Measurements from ENCODE around the gene HIC2.
"Not testable (repeated sequence)": the region's sequence is repeated elsewhere in the genome, so short reads cannot be mapped to it uniquely, and the experiment has no call there.

HIC2 gene

DNA sequence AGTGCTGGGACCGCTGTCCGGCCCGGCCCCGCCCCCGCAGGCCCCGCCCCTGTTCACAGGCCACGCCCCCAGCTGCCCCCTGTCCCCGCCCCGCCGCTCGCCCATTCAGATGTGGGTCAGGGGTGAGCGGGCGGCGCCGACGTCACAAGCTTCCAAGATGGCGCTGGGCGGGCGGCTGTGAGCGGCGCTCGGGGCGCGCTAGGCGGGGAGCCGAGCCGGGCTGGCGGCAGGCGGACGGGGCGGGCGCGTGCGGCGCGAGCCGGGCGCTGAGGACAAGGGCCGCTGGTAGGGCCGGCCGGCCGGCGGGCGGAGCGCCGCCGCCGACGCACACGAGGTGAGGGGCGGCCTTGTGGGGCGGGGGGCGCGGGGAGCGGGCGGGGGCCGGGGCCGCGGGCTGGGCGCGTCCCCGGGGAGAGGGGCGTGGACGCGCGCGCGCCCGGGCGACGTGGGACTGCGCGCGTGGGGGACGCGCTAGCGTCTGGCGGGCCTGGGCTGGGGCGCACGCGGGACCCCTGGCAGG, at the start of gene HIC2:
HIC2 (plus strand) TSS at position 145 of the 520 bp plus-strand sequence. CDS start 25,461 bp downstream, outside the sequence.
- DNase-seq = not testable (repeated sequence)

GRCh38 chr22:21368603-21369310, 48.4 kb upstream of the HIC2 start:
- DNase-seq = not testable (repeated sequence)

DNA sequence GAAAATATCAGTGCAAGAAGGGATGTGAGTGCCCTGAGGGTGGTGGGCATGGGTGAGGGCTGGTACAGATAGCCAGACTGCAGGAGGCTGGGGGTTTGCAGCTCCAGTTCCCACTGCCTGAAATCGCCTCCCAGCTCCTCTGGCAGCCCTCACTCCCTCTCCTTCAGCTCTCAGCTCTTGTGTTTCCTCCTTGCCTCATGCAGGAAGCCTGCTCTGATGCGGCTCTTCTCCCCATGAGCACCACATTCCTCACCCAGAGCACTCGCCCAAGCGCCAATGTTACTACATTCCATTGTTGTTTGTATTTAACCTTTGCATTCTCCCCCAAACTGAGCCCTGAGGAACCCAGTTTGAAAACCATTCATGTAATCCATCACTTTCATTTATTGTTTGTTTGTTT, 41.3 kb upstream of the HIC2 start:
- DNase-seq = not testable (repeated sequence)

DNA sequence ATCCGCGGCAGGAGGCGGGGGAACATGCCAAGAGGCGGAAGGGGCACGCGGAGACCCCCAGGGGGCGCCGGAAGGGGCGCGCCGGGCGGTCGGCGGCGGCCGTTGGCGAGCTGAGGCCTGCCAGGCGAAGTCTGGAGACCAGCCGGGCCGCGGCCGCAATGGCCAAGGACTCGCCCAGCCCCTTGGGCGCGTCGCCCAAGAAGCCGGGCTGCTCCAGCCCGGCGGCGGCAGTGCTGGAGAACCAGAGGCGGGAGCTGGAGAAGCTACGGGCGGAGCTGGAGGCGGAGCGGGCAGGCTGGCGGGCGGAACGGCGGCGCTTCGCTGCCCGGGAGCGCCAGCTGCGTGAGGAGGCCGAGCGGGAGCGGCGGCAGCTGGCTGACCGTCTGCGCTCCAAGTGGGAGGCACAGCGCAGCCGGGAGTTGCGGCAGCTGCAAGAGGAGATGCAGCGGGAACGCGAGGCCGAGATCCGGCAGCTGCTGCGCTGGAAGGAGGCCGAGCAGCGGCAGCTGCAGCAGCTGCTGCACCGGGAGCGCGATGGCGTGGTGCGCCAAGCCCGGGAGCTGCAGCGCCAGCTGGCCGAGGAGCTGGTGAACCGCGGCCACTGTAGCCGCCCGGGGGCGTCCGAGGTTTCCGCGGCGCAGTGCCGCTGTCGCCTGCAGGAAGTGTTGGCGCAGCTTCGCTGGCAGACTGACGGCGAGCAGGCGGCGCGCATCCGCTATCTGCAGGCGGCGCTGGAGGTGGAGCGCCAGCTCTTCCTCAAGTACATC, 33.3 kb upstream of the HIC2 start, which contains the start of gene RIMBP3B:
RIMBP3B (plus strand) TSS at position 51 of the 767 bp plus-strand sequence; CDS start at position 159, 108 bp downstream.
- not testable (repeated sequence) for DNase-seq

GRCh38 chr22:21384468-21385357, 32.5 kb upstream of the HIC2 start:
- not testable (repeated sequence) for DNase-seq

DNA sequence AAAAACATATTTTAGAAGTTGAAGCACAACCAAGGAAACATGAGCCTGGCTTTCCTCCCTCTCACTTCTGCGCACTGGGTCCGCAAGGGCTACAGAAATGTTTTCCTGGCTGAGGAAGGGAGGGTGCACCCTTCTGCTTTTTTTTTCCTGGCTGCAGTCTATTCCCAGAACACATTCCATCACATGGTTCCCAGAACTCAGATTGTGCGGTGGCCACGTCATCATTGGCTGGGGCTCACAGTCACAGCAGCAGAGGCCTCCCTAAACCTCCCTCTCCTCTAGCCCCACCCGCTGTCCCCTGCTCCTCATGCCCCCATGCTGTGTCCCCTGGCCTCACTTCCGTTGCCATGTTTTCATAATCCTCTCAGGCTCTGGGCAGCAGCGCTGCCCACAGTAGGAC, 27.7 kb upstream of the HIC2 start:
- not testable (repeated sequence) for DNase-seq

DNA sequence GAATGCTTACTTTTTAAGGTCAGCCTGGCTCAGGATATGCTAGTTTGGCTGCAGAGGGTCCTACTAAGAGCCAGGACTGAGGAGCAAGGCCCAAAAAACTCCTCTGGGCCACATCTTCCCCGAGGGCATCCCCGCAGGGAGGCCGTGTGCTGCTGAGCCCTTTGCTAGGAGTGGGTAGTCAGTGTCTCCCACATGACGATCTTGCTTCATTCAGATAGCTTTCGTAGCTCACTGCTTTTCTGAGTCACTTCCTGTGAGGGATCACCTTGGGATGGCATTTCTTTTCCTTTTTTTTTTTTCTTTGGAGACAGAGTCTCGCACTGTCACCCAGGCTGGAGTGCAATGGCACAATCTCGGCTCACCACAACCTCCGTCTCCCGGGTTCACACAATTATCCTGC, 27.2 kb upstream of the HIC2 start:
- not testable (repeated sequence) for DNase-seq

GRCh38 chr22:21394613-21395012, 22.6 kb upstream of the HIC2 start:
- DNase-seq = not testable (repeated sequence)

GRCh38 chr22:21401197-21401969, 15.8 kb upstream of the HIC2 start:
- not testable (repeated sequence) for DNase-seq

- DNase-seq = not testable (repeated sequence)
Observed at GRCh38 chr22:21402763-21403314, 14.3 kb upstream of the HIC2 start.

DNA sequence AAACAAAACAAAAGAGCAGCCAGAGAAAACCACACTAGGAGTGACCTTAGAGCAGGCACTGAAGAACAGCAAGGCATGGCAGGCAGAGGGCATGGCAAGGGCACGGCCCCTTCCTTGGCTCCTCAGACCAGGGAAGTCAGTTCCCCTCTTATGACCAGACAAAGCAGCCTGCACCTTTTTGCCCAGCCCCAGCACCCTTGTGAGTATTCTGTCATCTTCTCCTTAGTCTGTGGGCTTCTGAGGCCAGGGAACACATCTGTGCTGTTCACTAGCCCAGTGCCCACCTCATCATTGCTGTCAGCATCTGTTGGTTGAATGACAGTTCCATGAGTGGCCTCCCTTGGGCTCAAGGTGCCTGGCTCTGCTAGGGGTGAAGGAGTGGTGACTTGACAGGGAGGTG, 10.0 kb upstream of the HIC2 start:
- DNase-seq = not testable (repeated sequence)

DNA sequence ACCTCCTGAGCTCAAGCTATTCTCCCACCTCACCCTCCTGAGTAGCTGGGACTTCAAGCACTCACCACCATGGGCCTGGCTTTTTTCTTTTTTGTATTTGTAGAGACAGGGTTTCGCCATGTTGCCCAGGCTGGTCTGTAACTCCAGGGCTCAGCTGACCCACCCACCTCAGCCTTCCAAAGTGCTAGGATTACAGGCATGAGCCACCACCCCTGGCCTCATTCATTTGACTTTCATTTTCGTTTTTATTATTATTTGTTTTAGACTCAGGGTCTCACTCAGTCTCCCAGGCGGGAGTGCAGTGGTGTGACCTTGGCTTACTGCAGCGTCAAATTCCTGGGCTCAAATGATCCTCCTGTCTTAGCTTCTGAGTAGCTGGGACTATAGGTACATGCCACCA, 9.4 kb upstream of the HIC2 start:
- DNase-seq = not testable (repeated sequence)

- not testable (repeated sequence) for DNase-seq
Observed at GRCh38 chr22:21416375-21416774, 796 bp upstream of the HIC2 start.

DNA sequence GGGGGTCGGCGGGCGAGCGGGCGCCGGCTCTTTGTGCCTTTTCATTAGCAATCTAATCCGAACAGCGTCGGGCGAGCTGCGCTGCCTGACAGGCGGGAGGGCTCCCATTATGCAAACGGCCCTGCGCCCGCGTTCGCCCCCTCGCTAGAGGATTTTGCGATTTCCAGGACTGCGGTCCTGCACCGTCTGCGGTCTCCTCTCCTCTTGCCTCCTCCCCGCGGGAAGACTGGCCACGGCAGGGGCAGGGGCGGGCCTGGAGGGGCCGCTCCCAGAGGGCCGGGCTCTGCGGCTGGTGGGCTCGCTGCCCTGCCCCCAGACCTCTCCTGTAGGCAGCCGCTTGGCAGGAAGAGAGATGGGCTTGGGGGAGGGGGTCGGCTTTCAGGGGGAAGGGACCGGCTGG, 682 bp downstream of the HIC2 start:
- DNase-seq = not testable (repeated sequence)

DNA sequence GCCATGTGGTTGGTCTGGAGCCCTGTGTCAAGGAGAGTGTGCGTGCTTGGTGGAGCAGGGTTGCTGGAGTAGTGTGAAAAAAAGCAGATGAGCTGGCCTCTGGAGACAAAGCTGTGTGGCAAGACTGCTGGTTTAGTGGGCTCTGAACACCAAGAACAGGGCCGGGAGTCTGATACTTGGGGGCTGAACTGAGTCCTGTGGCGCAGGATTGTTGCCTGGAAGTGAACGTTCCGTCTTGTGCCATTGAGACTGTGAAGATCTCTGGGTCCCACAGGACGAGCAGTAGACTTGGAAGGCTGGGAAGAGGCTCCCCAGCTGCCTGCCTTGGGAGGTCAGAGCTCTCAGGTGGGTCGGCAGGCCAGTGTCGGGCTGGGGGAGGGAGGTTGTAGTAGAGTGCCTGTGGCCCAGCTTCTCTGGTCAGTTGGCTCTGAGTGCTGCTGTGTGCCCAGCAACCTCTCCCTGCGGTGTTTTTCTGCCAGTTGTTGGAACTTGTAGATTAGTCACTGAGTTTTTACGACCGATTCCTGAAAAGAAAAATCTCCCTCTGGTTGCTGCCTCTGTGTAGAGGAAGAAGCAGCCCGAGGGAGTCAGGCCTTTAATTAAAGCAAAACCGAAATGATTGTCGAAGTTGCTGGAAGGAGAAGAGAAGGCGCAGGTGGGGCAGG, 1.9 kb downstream of the HIC2 start:
- DNase-seq = not testable (repeated sequence)

GRCh38 chr22:21420180-21420763, 3.1 kb downstream of the HIC2 start:
- not testable (repeated sequence) for DNase-seq

- DNase-seq = not testable (repeated sequence)
Observed at GRCh38 chr22:21424084-21424709, 7.0 kb downstream of the HIC2 start.

GRCh38 chr22:21434378-21435233, 17.4 kb downstream of the HIC2 start:
- DNase-seq = not testable (repeated sequence)
